ENCODE results near the gene NANS. TPM values are rescaled to one million over a fixed set of nuclear protein-coding genes. Genes with fewer than 3 reads are reported as not detected.
A peak's percentile ranks its signal among the peaks of the same experiment; 100 is the strongest.

NANS gene
- total RNA-seq, 4 donors from 2014 or later = 35.2 to 74.4 (median 44.6) TPM

DNA sequence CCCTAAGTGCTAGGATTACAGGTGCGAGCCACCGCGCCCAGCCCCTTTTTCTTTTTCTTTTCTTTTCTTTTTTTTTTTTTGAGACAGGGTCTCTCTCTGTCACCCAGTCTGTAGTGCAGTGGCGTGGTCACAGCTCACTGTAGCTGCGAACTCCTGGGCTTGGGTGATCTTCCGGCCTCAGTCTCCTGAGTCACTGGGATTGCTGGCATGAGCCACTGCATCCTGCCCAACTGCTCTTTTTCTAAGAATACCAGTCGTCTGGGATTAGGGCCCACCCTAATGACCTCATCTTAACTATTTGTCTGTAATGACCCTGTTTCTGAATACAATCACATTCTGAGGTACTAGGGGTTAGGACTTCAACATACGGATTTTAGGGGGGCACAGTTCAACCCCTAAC, 34.1 kb upstream of the NANS start:
- TF ChIP-seq EP300 (IDR thresholded peaks at IDR 0.05) = no peak
- TF ChIP-seq CTCF (IDR thresholded peaks at IDR 0.05) = no peak
- no peak for TF ChIP-seq POLR2A (IDR thresholded peaks at IDR 0.05)

DNA sequence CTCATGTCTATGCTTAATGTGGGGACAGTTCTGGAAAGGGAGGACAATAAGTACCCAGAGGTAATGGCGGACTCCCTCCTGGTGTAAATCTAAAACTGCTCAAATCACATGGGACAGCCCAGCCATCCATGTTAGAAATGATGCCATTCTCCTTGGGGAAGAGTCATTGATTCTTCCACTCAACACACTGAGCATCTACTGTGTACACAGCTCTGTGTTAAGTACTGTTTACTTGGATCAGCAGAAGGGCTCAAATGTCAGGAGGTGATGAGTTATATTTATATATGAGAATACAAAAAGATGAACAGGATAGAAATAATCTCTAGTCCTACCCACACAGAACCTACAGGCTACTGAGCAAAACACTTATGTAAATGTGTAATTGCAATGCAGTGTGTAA, 31.8 kb upstream of the NANS start:
- no peaks in the 10 kb centered on the region for H3K9me3 ChIP-seq
- no peak overlapping the region for H3K4me3 ChIP-seq
- WGBS, 2 donors = 94% methylated on average over 1 of the region's 1 CpG
- peaks cover 0 to 24% (median 0%) of the 10 kb centered on the region in 3 donors for H3K36me3 ChIP-seq
- H3K27me3 ChIP-seq = no peaks in the 10 kb centered on the region
- TF ChIP-seq CTCF (IDR thresholded peaks at IDR 0.05) = no peak
- TF ChIP-seq POLR2A (IDR thresholded peaks at IDR 0.05) = no peak
- no peak for TF ChIP-seq EP300 (IDR thresholded peaks at IDR 0.05)
- H3K4me1 ChIP-seq = no peaks in the 10 kb centered on the region
- no peak for DNase-seq (ENCODE audit: low spot score in 2 of 2)
- H3K27ac ChIP-seq = no peak overlapping the region

More for the DNA sequence above, 34.1 kb upstream of the NANS start:
- Histone ChIP-seq H3K36me3 (peaks cover 0 to 47% (median 11%) of the 10 kb centered on the region in 3 donors), H3K9me3 (no peaks in the 10 kb centered on the region), H3K4me1 (no peaks in the 10 kb centered on the region), H3K4me3 (no peak overlapping the region), H3K27me3 (no peaks in the 10 kb centered on the region), H3K27ac (no peak overlapping the region)
- no peak for DNase-seq (ENCODE audit: low spot score in 2 of 2)
- 76 to 78% methylated on average over 8 of the region's 8 CpGs for WGBS, 2 donors

DNA sequence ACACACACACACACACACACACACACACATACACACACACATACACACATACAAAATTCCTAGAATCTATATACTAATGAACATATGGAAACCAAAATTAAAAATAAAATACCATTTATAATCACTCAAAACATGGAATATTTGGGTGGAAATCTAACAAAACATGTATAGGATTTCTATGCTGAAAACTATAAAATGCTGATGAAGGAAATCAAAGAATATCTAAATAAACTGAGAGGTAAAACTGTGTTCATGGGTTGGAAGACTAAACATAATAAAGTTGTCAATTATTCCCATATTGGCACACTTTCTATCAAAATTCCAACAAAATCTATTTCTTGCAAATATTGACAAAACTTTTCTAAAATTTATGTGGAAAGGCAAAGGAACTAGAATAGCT, 25.4 kb upstream of the NANS start:
- DNase-seq (ENCODE audit: low spot score in 2 of 2) = no peak
- H3K9me3 ChIP-seq = no peaks in the 10 kb centered on the region
- H3K36me3 ChIP-seq = no peaks in the 10 kb centered on the region
- no peak overlapping the region for H3K4me3 ChIP-seq
- TF ChIP-seq EP300 (IDR thresholded peaks at IDR 0.05) = no peak
- TF ChIP-seq POLR2A (IDR thresholded peaks at IDR 0.05) = no peak
- no peak for TF ChIP-seq CTCF (IDR thresholded peaks at IDR 0.05)
- H3K27ac ChIP-seq = no peak overlapping the region
- H3K4me1 ChIP-seq = peaks cover 0 to 6% (median 0%) of the 10 kb centered on the region in 4 donors
- H3K27me3 ChIP-seq = no peaks in the 10 kb centered on the region

GRCh38 chr9:98031935-98032334, 24.6 kb upstream of the NANS start:
- no peak for DNase-seq (ENCODE audit: low spot score in 2 of 2)
- H3K4me1 ChIP-seq = peaks cover 0 to 6% (median 0%) of the 10 kb centered on the region in 4 donors
- H3K27ac ChIP-seq = no peak overlapping the region
- WGBS, 2 donors = 77 to 90% methylated on average over 1 of the region's 1 CpG
- H3K27me3 ChIP-seq = no peaks in the 10 kb centered on the region
- TF ChIP-seq CTCF (IDR thresholded peaks at IDR 0.05) (no peak), POLR2A (IDR thresholded peaks at IDR 0.05) (no peak), EP300 (IDR thresholded peaks at IDR 0.05) (no peak)
- H3K9me3 ChIP-seq = no peaks in the 10 kb centered on the region
- H3K4me3 ChIP-seq = no peak overlapping the region
- no peaks in the 10 kb centered on the region for H3K36me3 ChIP-seq

DNA sequence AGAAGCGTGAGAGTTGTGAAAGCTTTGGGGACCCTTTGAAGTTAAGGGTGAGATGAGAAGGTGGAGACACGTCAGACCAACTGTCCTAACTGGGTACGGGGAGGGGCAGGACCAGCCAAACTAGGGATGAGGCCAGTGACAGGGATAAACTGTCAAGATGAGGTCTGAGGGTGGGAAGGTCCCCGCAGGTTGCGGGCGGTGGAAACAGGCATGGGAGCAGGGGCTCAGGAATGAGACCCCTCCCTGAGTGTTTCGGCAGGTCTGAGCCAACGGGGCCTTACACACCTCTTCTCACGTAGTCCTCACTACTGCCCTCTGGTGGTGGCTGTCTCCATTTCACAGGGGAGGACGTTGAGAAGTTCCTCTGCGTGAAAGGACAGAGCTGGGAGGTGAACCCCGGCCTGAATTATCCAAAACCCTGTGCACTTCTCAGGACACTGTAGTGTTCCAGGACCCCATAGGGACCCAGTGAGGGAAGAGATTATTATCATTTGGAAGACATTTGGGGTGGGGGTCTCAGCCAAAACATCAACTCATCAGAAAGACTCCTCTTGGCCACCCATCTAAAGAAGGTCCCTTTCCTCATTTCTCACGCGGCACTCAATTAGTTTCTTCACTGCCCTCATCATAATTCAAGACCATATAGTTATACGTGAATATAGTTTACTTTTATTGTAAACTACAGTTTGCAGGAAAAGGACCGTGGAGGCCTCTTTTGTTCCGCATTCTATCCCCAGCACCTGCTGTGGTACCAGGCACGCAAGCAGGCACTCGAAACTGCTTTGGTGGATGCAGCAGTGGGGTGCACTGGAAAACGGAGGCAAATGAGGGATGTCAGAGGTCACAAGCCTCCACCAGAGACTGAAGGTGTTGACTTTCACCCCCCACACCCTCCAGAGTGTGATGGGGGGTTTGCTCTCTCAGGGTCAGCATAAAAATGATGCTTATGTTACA, 21.7 kb upstream of the NANS start:
- no peaks in the 10 kb centered on the region for H3K27me3 ChIP-seq
- H3K36me3 ChIP-seq = no peaks in the 10 kb centered on the region
- TF ChIP-seq CTCF (IDR thresholded peaks at IDR 0.05) = peak; percentile 77 to 90 (median 80)
- TF ChIP-seq POLR2A (IDR thresholded peaks at IDR 0.05) = no peak
- peak in 1 of 2 donors; percentile 41 for TF ChIP-seq EP300 (IDR thresholded peaks at IDR 0.05)
- no peak overlapping the region for H3K27ac ChIP-seq
- peak; percentile 85 to 97 for DNase-seq (ENCODE audit: low spot score in 2 of 2)
- WGBS, 2 donors = 36 to 37% methylated on average over 20 of the region's 20 CpGs
- no peak overlapping the region for H3K4me3 ChIP-seq
- no peaks in the 10 kb centered on the region for H3K9me3 ChIP-seq
- peaks cover 0 to 6% (median 0%) of the 10 kb centered on the region in 4 donors for H3K4me1 ChIP-seq

All from tibial nerve (tissue), 4 donors.